K562 (cell line): ENCODE data around the gene DDR1. TPM values are rescaled to one million over a fixed set of nuclear protein-coding genes. Genes with fewer than 3 reads are reported as not detected.
A peak's percentile ranks its signal among the peaks of the same experiment; 100 is the strongest.

Source experiments
- ATAC-seq: fragments of 200-7000 bp; cut with Tn5 transposase; 3 replicates; pipeline ENCODE4 v1.9.1; 2020; ENCODE audit warnings: moderate library complexity
- BruUV-seq: library from RNA; stranded (reverse); fragments of 400-500 nt; replicated peaks from 2 replicates; lab custom pipeline; 2021; lab: Mats Ljungman, UMichigan
- CTCF ChIA-PET: fragments of 300-600 bp; formaldehyde crosslinking; extraction: SDS; loops from one replicate; lab custom pipeline; 2021; ENCODE audit warnings: low intra/inter-chr PET ratio; lab: Yijun Ruan, JAX
- POLR2A ChIA-PET: fragments of 300-600, 350-650 bp; sonication (Branson Sonifier 250); formaldehyde crosslinking; extraction: SDS; loops from one replicate; lab custom pipeline; 2021; ENCODE audit warnings: antibody characterized with exemption, inconsistent platforms; lab: Yijun Ruan, JAX
- DNase-seq, 4 experiments: peaks; one replicate each; pipeline versions ENCODE4 v3.0.0 to v3.0.0-alpha.2; 2011 to 2018; ENCODE audit warnings: low spot score in 3 of 4, mixed read lengths in 3 of 4; ENCODE audit errors: extremely low read depth in 1 of 4
- FAIRE-seq: peaks from 2 replicates; lab custom pipeline; 2011; peaks lifted over from hg19 to GRCh38; lab: Jason Lieb, UNC
- H2AFZ ChIP-seq: 2 replicates; pipeline ENCODE4 v1.6.0; 2011; ENCODE audit warnings: low read depth, low read length, control low read depth, inconsistent platforms
- H3K27ac ChIP-seq: fragments of 200-600 bp; 3 replicates; pipeline ENCODE4 v1.8.0; 2011; ENCODE audit warnings: low read depth, mild to moderate bottlenecking, control low read depth, inconsistent platforms, low read length, moderate library complexity, mixed read lengths; ENCODE audit errors: extremely low read depth
- H3K27me3 ChIP-seq, 2 experiments: fragments of 300-600 bp in 1 of 2; 2 replicates in 1 of 2; 3 replicates in 1 of 2; pipeline versions ENCODE4 v1.6.0 to v1.8.0; 2011; ENCODE audit warnings: inconsistent platforms in 2 of 2, low read length in 2 of 2, mild to moderate bottlenecking in 1 of 2, mixed read lengths in 1 of 2, moderate library complexity in 1 of 2; ENCODE audit not compliant: control insufficient read depth in 2 of 2, insufficient read depth in 2 of 2
- H3K36me3 ChIP-seq: fragments of 300-600 bp; 3 replicates; pipeline ENCODE4 v1.8.0; 2011; ENCODE audit warnings: mild to moderate bottlenecking, low read length, inconsistent platforms; ENCODE audit not compliant: control insufficient read depth, insufficient read depth
- H3K4me1 ChIP-seq, 2 experiments: fragments of 200-600 bp in 1 of 2; replicated peaks in 1 of 2; 2 replicates in 1 of 2; 3 replicates in 1 of 2; pipeline versions ENCODE4 v1.5.1 to v1.8.0; 2011; ENCODE audit warnings: inconsistent platforms in 2 of 2, low read length in 2 of 2, mild to moderate bottlenecking in 1 of 2, mixed read lengths in 1 of 2, moderate library complexity in 1 of 2; ENCODE audit not compliant: control insufficient read depth in 2 of 2, insufficient read depth in 2 of 2
- H3K4me2 ChIP-seq: 2 replicates; pipeline ENCODE4 v1.6.1; 2011; ENCODE audit warnings: low read length, control low read depth, inconsistent platforms, mixed read lengths; ENCODE audit not compliant: insufficient read depth
- H3K4me3 ChIP-seq: fragments of 200-600 bp; sonication (generic), shearing (Covaris generic); 2 replicates; pipeline ENCODE4 v1.5.1; 2016; ENCODE audit warnings: control low read depth, inconsistent platforms
- H3K79me2 ChIP-seq: fragments of 200-600 bp; 3 replicates; pipeline ENCODE4 v1.8.0; 2011; ENCODE audit warnings: low read length, inconsistent platforms; ENCODE audit not compliant: control insufficient read depth, insufficient read depth
- H3K9ac ChIP-seq, 2 experiments: 2 replicates each; pipeline versions ENCODE4 v1.6.0 to v1.6.1; 2011; ENCODE audit warnings: low read depth in 2 of 2, low read length in 2 of 2, control low read depth in 1 of 2, inconsistent platforms in 1 of 2, mild to moderate bottlenecking in 1 of 2, mixed read lengths in 1 of 2; ENCODE audit not compliant: insufficient read depth in 1 of 2
- H3K9me1 ChIP-seq: one replicate; pipeline ENCODE4 v1.6.0; 2011; ENCODE audit warnings: inconsistent platforms, mild to moderate bottlenecking, low read length, moderate library complexity; ENCODE audit not compliant: control insufficient read depth, insufficient read depth
- H3K9me3 ChIP-seq: replicated peaks from 2 replicates; pipeline ENCODE4 v1.5.1; 2011; ENCODE audit warnings: low read depth, low read length, inconsistent platforms; ENCODE audit not compliant: control insufficient read depth, insufficient read depth
- H4K20me1 ChIP-seq: replicated peaks from 2 replicates; pipeline ENCODE4 v1.6.1; 2011; ENCODE audit warnings: low read length, inconsistent platforms, mixed read lengths; ENCODE audit not compliant: control insufficient read depth, insufficient read depth
- CBFA2T2 ChIP-seq: fragments of 450-650 bp; conservative IDR thresholded peaks from 2 replicates; pipeline ENCODE4 v1.6.1; 2017; ENCODE audit warnings: mild to moderate bottlenecking
- FOXA3 ChIP-seq, 2 experiments: fragments of 450-650 bp in 1 of 2; sonication (generic) in 1 of 2; formaldehyde crosslinking; IDR thresholded peaks in 1 of 2; conservative IDR thresholded peaks in 1 of 2; 2 replicates each; pipeline versions ENCODE4 v1.4.0 to v1.8.0; 2020 to 2022; ENCODE audit warnings: mild to moderate bottlenecking in 2 of 2, missing genetic modification reagents in 1 of 2
- FOXK1 ChIP-seq: sonication (generic); formaldehyde crosslinking; IDR thresholded peaks from 2 replicates; pipeline ENCODE4 v1.8.0; 2022; ENCODE audit warnings: missing genetic modification reagents, mild to moderate bottlenecking, borderline replicate concordance
- HDAC1 ChIP-seq, 2 experiments: fragments of 450-650 bp; IDR thresholded peaks; 2 replicates each; pipeline ENCODE4 v1.6.1; 2016 to 2017; ENCODE audit warnings: inconsistent platforms in 1 of 2, mild to moderate bottlenecking in 1 of 2, moderate library complexity in 1 of 2
- HDAC3 ChIP-seq: fragments of 450-650 bp; IDR thresholded peaks from 2 replicates; pipeline ENCODE4 v1.6.1; 2018; ENCODE audit warnings: borderline replicate concordance, mild to moderate bottlenecking, moderate library complexity; ENCODE audit not compliant: partially characterized antibody
- IFI16 ChIP-seq: fragments of 250-450 bp; sonication (Bioruptor Pico); IDR thresholded peaks from 2 replicates; pipeline ENCODE4 v2.1.2; 2022; ENCODE audit warnings: mild to moderate bottlenecking, inconsistent platforms
- MECOM ChIP-seq: fragments of 250-450 bp; sonication (Bioruptor Pico); IDR thresholded peaks from 2 replicates; pipeline ENCODE4 v1.8.0; 2022; ENCODE audit warnings: inconsistent platforms
- PKNOX1 ChIP-seq: fragments of 450-650 bp; IDR thresholded peaks from 2 replicates; pipeline ENCODE4 v1.6.1; 2016
- SETDB1 ChIP-seq: IDR thresholded peaks from one replicate; pipeline ENCODE4 v1.6.1; 2012; ENCODE audit warnings: low read length, control low read depth, inconsistent platforms
- ZNF121 ChIP-seq: sonication (generic); formaldehyde crosslinking; conservative IDR thresholded peaks from 2 replicates; pipeline ENCODE4 v1.8.0; 2022; ENCODE audit warnings: missing genetic modification reagents
- ZNF263 ChIP-seq: sonication (generic); formaldehyde crosslinking; IDR thresholded peaks from 2 replicates; pipeline ENCODE4 v1.8.0; 2022; ENCODE audit warnings: mild to moderate bottlenecking, missing genetic modification reagents, borderline replicate concordance
- ZNF695 ChIP-seq: fragments of 450-650 bp; formaldehyde crosslinking; IDR thresholded peaks from 2 replicates; pipeline ENCODE4 v1.4.0; 2020; ENCODE audit warnings: mild to moderate bottlenecking, moderate library complexity
- WGBS: fragments of 100-300 bp; shearing (Covaris generic); methylation state at CpG from one replicate; pipeline ENCODE4 v1.1.6; 2016; ENCODE audit warnings: low coverage, mixed read lengths; ENCODE audit not compliant: insufficient coverage; ENCODE audit errors: missing lambda C conversion rate; 5-methylcytosine and 5-hydroxymethylcytosine counted together
- in situ Hi-C: fragments of 300-500 bp; cut with MboI; formaldehyde crosslinking; loops from 4 replicates; pipeline ENCODE4 v1.15.0; 2018; ENCODE audit warnings: inconsistent platforms, mixed read lengths
- intact Hi-C: fragments of 100-400 bp; cut with micrococcal nuclease; formaldehyde crosslinking; loops from 2 replicates; pipeline ENCODE4 v1.14.2; 2022
- polyA plus RNA-seq, 8 experiments: library from polyadenylated mRNA; depleted of rRNA in 4 of 8; stranded (reverse) in 5 of 8; unstranded in 3 of 8; fragments of >200 nt; fragmentation: Nextera tagmentation in 2 of 8; fragmentation: Illumina TruSeq in 1 of 8; extraction: Ambion mirVana in 2 of 8; extraction: Trizol in 1 of 8; gene quantifications; 2 replicates each; pipeline versions ENCODE4 v1.2.1 to v1.2.3, GENCODE V29; 2011 to 2014; ENCODE audit warnings: inconsistent platforms in 1 of 8, missing spikeins in 1 of 8
- total RNA-seq, 7 experiments: library from RNA; depleted of rRNA in 6 of 7; stranded (reverse); fragments of >200 nt in 6 of 7; fragmentation: Illumina TruSeq in 2 of 7; extraction: Trizol in 2 of 7; gene quantifications; 2 replicates each; pipeline versions ENCODE4 v1.2.1 to v1.2.3, GENCODE V29; 2011 to 2021; ENCODE audit warnings: low replicate concordance in 1 of 7
- TF ChIP-seq, protein P1 (sequence below), 3 experiments: fragments of 200-800 bp in 1 of 3; fragments of 250-450 bp in 1 of 3; fragments of 450-650 bp in 1 of 3; sonication (Bioruptor Pico) in 1 of 3; sonication (Bioruptor generic) in 1 of 3; formaldehyde crosslinking in 1 of 3; IDR thresholded peaks; 2 replicates each; pipeline versions ENCODE4 v1.6.1 to v1.8.0; 2016 to 2022; ENCODE audit warnings: mild to moderate bottlenecking in 2 of 3, missing genetic modification characterization in 2 of 3, missing compliant biosample characterization in 1 of 3, moderate library complexity in 1 of 3
- TF ChIP-seq, protein P2 (sequence below): fragments of 450-650 bp; formaldehyde crosslinking; IDR thresholded peaks from 2 replicates; pipeline ENCODE4 v1.4.0; 2020; ENCODE audit warnings: mild to moderate bottlenecking, moderate library complexity

Gene DDR1
- total and polyA plus RNA-seq, 9 of the 15 experiments (the other 6 are each of a cell fraction or from before 2014, with no cell fraction given) = 1.4 to 44.6 (median 12.2) TPM

DNA sequence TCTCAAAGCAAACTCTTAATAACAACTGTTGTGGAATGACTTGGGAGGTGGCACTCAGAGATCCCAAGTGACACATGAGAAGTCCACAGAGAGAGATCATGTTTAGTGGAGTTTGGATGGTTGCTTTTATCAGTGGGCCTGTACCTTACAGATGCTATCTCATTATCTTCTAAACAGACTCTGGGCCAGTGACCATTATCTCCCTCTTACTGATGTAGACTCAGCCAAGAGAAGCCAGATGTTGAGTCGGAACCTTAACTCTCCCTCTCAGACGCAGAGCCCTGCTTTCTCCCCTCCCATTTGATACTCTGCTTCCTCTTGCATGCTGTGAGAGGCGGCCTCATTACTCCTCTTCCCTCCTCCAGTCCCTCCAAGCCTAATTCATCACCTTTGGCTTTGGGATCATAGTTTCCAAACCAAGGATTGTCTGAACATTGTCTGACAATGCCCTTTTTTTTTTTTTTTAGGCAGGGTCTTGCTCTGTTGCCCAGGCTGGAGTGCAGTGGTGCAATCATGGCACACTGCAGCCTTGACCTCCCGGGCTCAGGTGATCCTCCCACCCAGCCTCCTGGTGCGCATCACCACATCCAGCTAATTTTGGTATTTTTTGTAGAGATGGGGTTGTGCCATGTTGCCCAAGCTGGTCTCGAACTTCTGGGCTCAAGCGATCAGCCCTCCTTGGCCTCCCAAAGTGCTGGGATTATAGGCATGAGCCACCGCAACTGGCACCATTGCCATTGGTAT, 4.5 kb upstream of the DDR1 start:
- Histone ChIP-seq H3K9ac (no peak overlapping the region), H3K4me2 (peak overlapping the region; percentile 20; the same call in 1 of the 2 replicates), H4K20me1 (no peaks in the 10 kb centered on the region), H3K9me1 (no peaks in the 10 kb centered on the region), H3K9me3 (no peaks in the 10 kb centered on the region), H3K4me1 (peaks cover 74 to 77% of the 10 kb centered on the region in 2 experiments), H3K4me3 (no peak overlapping the region), H3K36me3 (no peaks in the 10 kb centered on the region), H3K79me2 (peaks cover 5% of the 10 kb centered on the region), H2AFZ (peak overlapping the region; percentile 12; the same call in 1 of the 2 replicates), H3K27ac (peak overlapping the region; percentile 18; the same call in 1 of the 3 replicates), H3K27me3 (no peaks in the 10 kb centered on the region)
- in situ Hi-C loops (loop anchor here (5.0 kb wide), 1 partner anchor 138 kb away; the partner anchor contains the start of genes FLOT1 and IER3), intact Hi-C loops (loop anchor here (5.0 kb wide), 1 partner anchor 202 kb away; no protein-coding TSS in a partner anchor)
- 49% methylated on average over 8 of the region's 8 CpGs for WGBS
- no TSS peak for BruUV-seq
- DNase-seq = peak in 3 of 4 experiments; percentile 48 to 83 (median 67)
- POLR2A ChIA-PET = interaction anchor here (0.6 to 1.7 kb wide), 6 partner anchors 9 to 140 kb away, joined by 3 to 6 read pairs (median 4); no protein-coding TSS in a partner anchor
- CTCF ChIA-PET = interaction anchor here (1.0 kb wide), 1 partner anchor 51 kb away, joined by 3 read pairs; no protein-coding TSS in a partner anchor
- peak; percentile 76 for FAIRE-seq
- no peak for ATAC-seq
- TF ChIP-seq ZNF695 (CRISPR knock-in tag) = no peak
- no peak; the same call in 1 of the 2 replicates for TF ChIP-seq ZNF263 (CRISPR knock-in tag)
- TF ChIP-seq HDAC1 (IDR thresholded peaks at IDR 0.05) = peak in 1 of 2 experiments; percentile 56; a peak in 1 of 4 replicates
- 0 out of 2 replicates have a peak, but pooled peaks have one; percentile 23 for TF ChIP-seq MECOM
- peak; percentile 91 for TF ChIP-seq CBFA2T2
- TF ChIP-seq FOXA3 (CRISPR knock-in tag; conservative IDR thresholded peaks at IDR 0.05 in 1 of 2, IDR thresholded peaks at IDR 0.05 in 1 of 2) = no peak
- TF ChIP-seq HDAC3 = no peak
- TF ChIP-seq SETDB1 = no peak
- peak; percentile 98 for TF ChIP-seq ZNF121 (CRISPR knock-in tag)
- TF ChIP-seq, protein P1, sequence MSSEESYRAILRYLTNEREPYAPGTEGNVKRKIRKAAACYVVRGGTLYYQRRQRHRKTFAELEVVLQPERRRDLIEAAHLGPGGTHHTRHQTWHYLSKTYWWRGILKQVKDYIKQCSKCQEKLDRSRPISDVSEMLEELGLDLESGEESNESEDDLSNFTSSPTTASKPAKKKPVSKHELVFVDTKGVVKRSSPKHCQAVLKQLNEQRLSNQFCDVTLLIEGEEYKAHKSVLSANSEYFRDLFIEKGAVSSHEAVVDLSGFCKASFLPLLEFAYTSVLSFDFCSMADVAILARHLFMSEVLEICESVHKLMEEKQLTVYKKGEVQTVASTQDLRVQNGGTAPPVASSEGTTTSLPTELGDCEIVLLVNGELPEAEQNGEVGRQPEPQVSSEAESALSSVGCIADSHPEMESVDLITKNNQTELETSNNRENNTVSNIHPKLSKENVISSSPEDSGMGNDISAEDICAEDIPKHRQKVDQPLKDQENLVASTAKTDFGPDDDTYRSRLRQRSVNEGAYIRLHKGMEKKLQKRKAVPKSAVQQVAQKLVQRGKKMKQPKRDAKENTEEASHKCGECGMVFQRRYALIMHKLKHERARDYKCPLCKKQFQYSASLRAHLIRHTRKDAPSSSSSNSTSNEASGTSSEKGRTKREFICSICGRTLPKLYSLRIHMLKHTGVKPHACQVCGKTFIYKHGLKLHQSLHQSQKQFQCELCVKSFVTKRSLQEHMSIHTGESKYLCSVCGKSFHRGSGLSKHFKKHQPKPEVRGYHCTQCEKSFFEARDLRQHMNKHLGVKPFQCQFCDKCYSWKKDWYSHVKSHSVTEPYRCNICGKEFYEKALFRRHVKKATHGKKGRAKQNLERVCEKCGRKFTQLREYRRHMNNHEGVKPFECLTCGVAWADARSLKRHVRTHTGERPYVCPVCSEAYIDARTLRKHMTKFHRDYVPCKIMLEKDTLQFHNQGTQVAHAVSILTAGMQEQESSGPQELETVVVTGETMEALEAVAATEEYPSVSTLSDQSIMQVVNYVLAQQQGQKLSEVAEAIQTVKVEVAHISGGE (CRISPR knock-in tag; IDR thresholded peaks at IDR 0.05) = peak in 1 of 3 experiments; percentile 52; a peak in 2 of 6 replicates
- peak; percentile 32 for TF ChIP-seq PKNOX1
- TF ChIP-seq, protein P2, sequence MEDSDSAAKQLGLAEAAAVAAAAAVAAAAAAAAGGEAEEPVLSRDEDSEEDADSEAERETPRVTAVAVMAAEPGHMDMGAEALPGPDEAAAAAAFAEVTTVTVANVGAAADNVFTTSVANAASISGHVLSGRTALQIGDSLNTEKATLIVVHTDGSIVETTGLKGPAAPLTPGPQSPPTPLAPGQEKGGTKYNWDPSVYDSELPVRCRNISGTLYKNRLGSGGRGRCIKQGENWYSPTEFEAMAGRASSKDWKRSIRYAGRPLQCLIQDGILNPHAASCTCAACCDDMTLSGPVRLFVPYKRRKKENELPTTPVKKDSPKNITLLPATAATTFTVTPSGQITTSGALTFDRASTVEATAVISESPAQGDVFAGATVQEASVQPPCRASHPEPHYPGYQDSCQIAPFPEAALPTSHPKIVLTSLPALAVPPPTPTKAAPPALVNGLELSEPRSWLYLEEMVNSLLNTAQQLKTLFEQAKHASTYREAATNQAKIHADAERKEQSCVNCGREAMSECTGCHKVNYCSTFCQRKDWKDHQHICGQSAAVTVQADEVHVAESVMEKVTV (CRISPR knock-in tag) = no peak
- no peak for TF ChIP-seq FOXK1
- TF ChIP-seq IFI16 (CRISPR knock-in tag) = no peak
